Measurements from ENCODE around the gene LYAR.

DNA sequence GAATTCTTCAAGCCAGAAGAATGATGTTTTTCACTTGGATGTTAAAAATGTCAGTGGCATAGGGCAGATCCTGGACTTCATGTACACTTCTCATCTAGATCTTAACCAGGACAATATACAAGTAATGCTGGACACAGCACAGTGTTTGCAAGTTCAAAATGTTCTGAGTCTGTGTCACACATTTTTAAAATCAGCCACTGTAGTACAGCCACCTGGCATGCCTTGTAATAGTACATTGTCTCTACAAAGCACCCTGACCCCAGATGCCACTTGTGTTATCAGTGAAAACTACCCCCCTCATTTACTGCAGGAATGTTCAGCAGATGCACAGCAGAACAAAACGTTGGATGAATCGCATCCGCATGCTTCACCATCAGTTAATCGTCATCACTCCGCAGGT lies 12.0 kb upstream of the LYAR start:
- TF ChIP-seq TAF1 (IDR thresholded peaks at IDR 0.05; ENCODE audit: borderline replicate concordance, insufficient read depth, low read length) = no peak
- no peak for TF ChIP-seq POLR2AphosphoS5 (IDR thresholded peaks at IDR 0.05; ENCODE audit: low read depth, low read length)
